Lung (tissue), 12 donors: Measurements from ENCODE around the gene PDE4B. TPM values are rescaled to one million over a fixed set of nuclear protein-coding genes. Genes with fewer than 3 reads are reported as not detected.
"Not testable (repeated sequence)": the region's sequence is repeated elsewhere in the genome, so short reads cannot be mapped to it uniquely, and the experiment has no call there.

Source experiments
- ATAC-seq: fragments of 200-7000 bp; cut with Tn5 transposase; one replicate; pipeline ENCODE4 v1.9.1; 2020; ENCODE audit warnings: moderate number of reproducible peaks; ENCODE audit not compliant: insufficient read depth, low FRiP score
- DNase-seq, 3 donors: peaks; one replicate each; pipeline ENCODE4 v3.0.0-alpha.2; 2013 to 2017
- H3K27ac ChIP-seq, 2 donors: one replicate each; pipeline ENCODE4 v1.5.1; 2013; ENCODE audit warnings: mild to moderate bottlenecking in 2 of 2, moderate library complexity in 2 of 2, control low read depth in 1 of 2, inconsistent platforms in 1 of 2, low read depth in 1 of 2, low read length in 1 of 2
- H3K27me3 ChIP-seq, 3 donors: one replicate each; pipeline ENCODE4 v1.5.1; 2013; ENCODE audit warnings: low read length in 2 of 3; ENCODE audit not compliant: control insufficient read depth in 3 of 3, insufficient read depth in 3 of 3
- H3K36me3 ChIP-seq, 4 donors: one replicate each; pipeline ENCODE4 v1.5.1; 2013; ENCODE audit warnings: low read length in 4 of 4, mild to moderate bottlenecking in 1 of 4, moderate library complexity in 1 of 4; ENCODE audit not compliant: control insufficient read depth in 4 of 4, insufficient read depth in 4 of 4
- H3K4me1 ChIP-seq, 5 donors: one replicate each; pipeline ENCODE4 v1.5.1; 2013; ENCODE audit warnings: low read length in 5 of 5, mild to moderate bottlenecking in 2 of 5, moderate library complexity in 1 of 5; ENCODE audit not compliant: control insufficient read depth in 5 of 5, insufficient read depth in 5 of 5
- H3K4me3 ChIP-seq: one replicate; pipeline ENCODE4 v1.5.1; 2013; ENCODE audit warnings: mild to moderate bottlenecking, control low read depth, moderate library complexity
- H3K9ac ChIP-seq, 2 donors: one replicate each; pipeline ENCODE4 v1.5.1; 2013; ENCODE audit warnings: low read length in 2 of 2, control low read depth in 1 of 2; ENCODE audit not compliant: insufficient read depth in 1 of 2
- H3K9me3 ChIP-seq, 4 donors: one replicate each; pipeline ENCODE4 v1.5.1; 2013; ENCODE audit warnings: low read length in 3 of 4, mild to moderate bottlenecking in 1 of 4, moderate library complexity in 1 of 4; ENCODE audit not compliant: control insufficient read depth in 4 of 4, insufficient read depth in 3 of 4
- CTCF ChIP-seq: IDR thresholded peaks from 2 replicates; pipeline ENCODE4 v1.5.1; 2012; ENCODE audit warnings: mild to moderate bottlenecking; ENCODE audit errors: control extremely low read depth, extremely low read depth
- WGBS, 2 donors: extraction: QIAGEN DNeasy Blood & Tissue Kit; methylation state at CpG; one replicate each; pipeline ENCODE4 v1.1.7; 2013; 5-methylcytosine and 5-hydroxymethylcytosine counted together
- polyA plus RNA-seq, 2 donors: library from polyadenylated mRNA; stranded (reverse); fragments of 200-250 nt; gene quantifications; one replicate each; pipeline ENCODE4 v1.2.1, GENCODE V29; 2013
- total RNA-seq, 2 donors: library from RNA; depleted of rRNA in 1 of 2; stranded (reverse); fragments of >200 nt in 1 of 2; gene quantifications; one replicate each; pipeline ENCODE4 v1.2.1, GENCODE V29; 2014 to 2021
- donor health status: control.
- donor health status: control.
- donor health status: Bipolar disorder and iron deficiency.
- donor health status: healthy.
- donor health status: DM: yes; HTN: yes; CAD: no.

The PDE4B gene
- total and polyA plus RNA-seq, 4 donors: 4.0 to 96.2 (median 20.2) TPM

GRCh38 chr1:66316464-66317247, 524.0 kb downstream of the PDE4B start:
- H3K4me1 ChIP-seq: peaks cover 0 to 30% (median 7%) of the 10 kb centered on the region in 5 donors
- H3K27me3 ChIP-seq: no peaks in the 10 kb centered on the region
- peak in 2 of 3 donors; percentile 67 to 74 for DNase-seq
- H3K36me3 ChIP-seq: no peaks in the 10 kb centered on the region
- TF ChIP-seq CTCF: no peak
- no peaks in the 10 kb centered on the region for H3K9me3 ChIP-seq
- H3K27ac ChIP-seq: peak overlapping the region in 1 of 2 donors; percentile 16
- 39 to 56% methylated on average over 3 of the region's 3 CpGs for WGBS, 2 donors
- no peak overlapping the region for H3K4me3 ChIP-seq
- no peak for ATAC-seq
- H3K9ac ChIP-seq: no peak overlapping the region

GRCh38 chr1:66317248-66317515, 524.5 kb downstream of the PDE4B start:
- 63 to 85% methylated on average over 1 of the region's 1 CpG for WGBS, 2 donors
- H3K4me1 ChIP-seq: peaks cover 0 to 25% (median 7%) of the 10 kb centered on the region in 5 donors
- ATAC-seq: no peak
- DNase-seq: no peak
- no peak for TF ChIP-seq CTCF
- no peak overlapping the region for H3K9ac ChIP-seq
- no peaks in the 10 kb centered on the region for H3K27me3 ChIP-seq
- no peaks in the 10 kb centered on the region for H3K9me3 ChIP-seq
- H3K4me3 ChIP-seq: no peak overlapping the region
- H3K36me3 ChIP-seq: no peaks in the 10 kb centered on the region
- H3K27ac ChIP-seq: peak overlapping the region; percentile 16 to 45

GRCh38 chr1:66320231-66320630, 527.5 kb downstream of the PDE4B start:
- no peak for DNase-seq

GRCh38 chr1:66322462-66322861, 529.8 kb downstream of the PDE4B start:
- not testable (repeated sequence) for ATAC-seq, H3K9ac ChIP-seq, H3K4me3 ChIP-seq, H3K27ac ChIP-seq, H3K4me1 ChIP-seq, H3K27me3 ChIP-seq, H3K9me3 ChIP-seq, DNase-seq, H3K36me3 ChIP-seq
- WGBS, 2 donors: 35 to 64% methylated on average over 2 of the region's 2 CpGs

More at GRCh38 chr1:66320231-66320630, 527.5 kb downstream of the PDE4B start:
- H3K9me3 ChIP-seq: peaks cover 0 to 1% (median 0%) of the 10 kb centered on the region in 4 donors
- no peaks in the 10 kb centered on the region for H3K27me3 ChIP-seq
- no peak overlapping the region for H3K9ac ChIP-seq
- H3K36me3 ChIP-seq: no peaks in the 10 kb centered on the region
- H3K27ac ChIP-seq: no peak overlapping the region
- no peak overlapping the region for H3K4me3 ChIP-seq
- 66 to 75% methylated on average over 1 of the region's 1 CpG for WGBS, 2 donors
- no peak for ATAC-seq
- H3K4me1 ChIP-seq: peaks cover 0 to 7% (median 0%) of the 10 kb centered on the region in 5 donors
- TF ChIP-seq CTCF: no peak
